ENCODE data around the gene APLF. TPM values are rescaled to one million over a fixed set of nuclear protein-coding genes. Genes with fewer than 3 reads are reported as not detected.
A peak's percentile ranks its signal among the peaks of the same experiment; 100 is the strongest.

APLF gene
- total RNA-seq, 1 donor, result 10.5 TPM

DNA sequence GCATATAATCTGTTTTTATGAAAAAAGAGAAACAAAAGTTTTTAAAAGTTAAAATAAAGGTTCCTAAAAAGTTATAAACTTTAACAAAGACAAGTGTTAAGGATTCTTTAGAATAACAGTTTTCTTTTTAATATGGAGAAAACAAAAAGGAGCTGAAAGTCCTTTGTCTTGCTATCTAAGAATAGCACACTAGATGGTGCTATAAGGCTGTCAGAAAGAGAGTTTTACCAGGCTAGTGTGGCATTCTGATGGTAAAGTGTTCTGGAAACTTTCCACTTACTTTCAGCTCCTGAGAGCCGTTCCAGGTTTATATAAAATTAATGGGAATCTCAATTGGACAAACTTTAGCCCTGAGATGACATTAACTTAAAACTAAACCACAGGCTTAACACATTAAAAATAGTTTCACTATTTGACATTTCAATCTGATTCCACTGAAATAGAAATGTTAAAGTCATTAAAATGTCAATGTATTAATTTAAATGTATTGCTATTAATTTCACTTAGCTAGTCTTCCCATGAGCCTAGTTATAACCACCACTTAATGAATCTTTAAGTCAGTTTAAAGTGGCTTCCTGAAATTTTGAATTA lies 4.0 kb upstream of the APLF start:
- peak; percentile 37 for DNase-seq (ENCODE audit: insufficient read length, low spot score, missing footprints)
- TF ChIP-seq, protein P1, sequence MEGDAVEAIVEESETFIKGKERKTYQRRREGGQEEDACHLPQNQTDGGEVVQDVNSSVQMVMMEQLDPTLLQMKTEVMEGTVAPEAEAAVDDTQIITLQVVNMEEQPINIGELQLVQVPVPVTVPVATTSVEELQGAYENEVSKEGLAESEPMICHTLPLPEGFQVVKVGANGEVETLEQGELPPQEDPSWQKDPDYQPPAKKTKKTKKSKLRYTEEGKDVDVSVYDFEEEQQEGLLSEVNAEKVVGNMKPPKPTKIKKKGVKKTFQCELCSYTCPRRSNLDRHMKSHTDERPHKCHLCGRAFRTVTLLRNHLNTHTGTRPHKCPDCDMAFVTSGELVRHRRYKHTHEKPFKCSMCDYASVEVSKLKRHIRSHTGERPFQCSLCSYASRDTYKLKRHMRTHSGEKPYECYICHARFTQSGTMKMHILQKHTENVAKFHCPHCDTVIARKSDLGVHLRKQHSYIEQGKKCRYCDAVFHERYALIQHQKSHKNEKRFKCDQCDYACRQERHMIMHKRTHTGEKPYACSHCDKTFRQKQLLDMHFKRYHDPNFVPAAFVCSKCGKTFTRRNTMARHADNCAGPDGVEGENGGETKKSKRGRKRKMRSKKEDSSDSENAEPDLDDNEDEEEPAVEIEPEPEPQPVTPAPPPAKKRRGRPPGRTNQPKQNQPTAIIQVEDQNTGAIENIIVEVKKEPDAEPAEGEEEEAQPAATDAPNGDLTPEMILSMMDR (IDR thresholded peaks at IDR 0.05; ENCODE audit: extremely low read depth, low read depth, low read length), result peak; percentile 77
- H3K36me3 ChIP-seq (ENCODE audit: insufficient read depth, low read length), result no peaks in the 10 kb centered on the region

DNA sequence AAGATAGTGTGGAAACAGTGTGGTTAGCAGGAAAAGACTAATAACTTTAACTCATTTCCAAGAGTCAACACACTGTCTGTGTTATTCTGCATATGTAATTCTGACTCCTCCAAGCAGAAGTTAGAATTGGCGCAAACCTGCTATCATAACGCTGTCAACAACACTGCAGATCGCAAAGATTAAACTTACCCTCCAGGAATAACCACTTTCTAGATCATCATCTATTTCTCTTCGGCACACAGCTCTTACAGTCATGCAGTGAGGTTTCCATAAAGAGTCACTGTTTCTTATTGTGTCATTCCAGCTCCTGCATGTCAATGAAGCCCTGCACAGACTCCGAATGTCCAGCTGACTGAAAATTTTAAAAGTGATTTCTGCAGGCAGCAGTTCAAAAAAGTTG lies 2.7 kb upstream of the APLF start:
- Histone ChIP-seq H3K4me2 (ENCODE audit: insufficient read depth, low read length) (no peak overlapping the region), H3K27me3 (ENCODE audit: insufficient read depth, low read length) (no peaks in the 10 kb centered on the region), H3K4me3 (ENCODE audit: insufficient read depth, low read length) (no peak overlapping the region), H3K36me3 (ENCODE audit: insufficient read depth, low read length) (no peaks in the 10 kb centered on the region), H4K20me1 (ENCODE audit: insufficient read depth, low read length) (no peaks in the 10 kb centered on the region), H3K9me3 (ENCODE audit: low read depth, low read length) (no peaks in the 10 kb centered on the region), H3K4me1 (ENCODE audit: insufficient read depth, low read length) (peaks cover 21% of the 10 kb centered on the region), H2AFZ (ENCODE audit: low read length) (no peak overlapping the region), H3K27ac (ENCODE audit: low read depth, low read length) (no peak overlapping the region), H3K79me2 (ENCODE audit: insufficient read depth, low read length) (peaks cover 11% of the 10 kb centered on the region)
- TF ChIP-seq, protein P1 (IDR thresholded peaks at IDR 0.05; ENCODE audit: extremely low read depth, low read depth, low read length), result no peak
- no peak for DNase-seq (ENCODE audit: insufficient read length, low spot score, missing footprints)

More for the DNA sequence above, 4.0 kb upstream of the APLF start:
- Histone ChIP-seq H3K27me3 (ENCODE audit: insufficient read depth, low read length) (no peaks in the 10 kb centered on the region), H3K4me3 (ENCODE audit: insufficient read depth, low read length) (no peak overlapping the region), H4K20me1 (ENCODE audit: insufficient read depth, low read length) (no peaks in the 10 kb centered on the region), H3K79me2 (ENCODE audit: insufficient read depth, low read length) (peaks cover 1% of the 10 kb centered on the region), H3K4me1 (ENCODE audit: insufficient read depth, low read length) (peaks cover 26% of the 10 kb centered on the region), H3K4me2 (ENCODE audit: insufficient read depth, low read length) (no peak overlapping the region), H3K9me3 (ENCODE audit: low read depth, low read length) (no peaks in the 10 kb centered on the region), H3K27ac (ENCODE audit: low read depth, low read length) (no peak overlapping the region), H2AFZ (ENCODE audit: low read length) (no peak overlapping the region)

DNA sequence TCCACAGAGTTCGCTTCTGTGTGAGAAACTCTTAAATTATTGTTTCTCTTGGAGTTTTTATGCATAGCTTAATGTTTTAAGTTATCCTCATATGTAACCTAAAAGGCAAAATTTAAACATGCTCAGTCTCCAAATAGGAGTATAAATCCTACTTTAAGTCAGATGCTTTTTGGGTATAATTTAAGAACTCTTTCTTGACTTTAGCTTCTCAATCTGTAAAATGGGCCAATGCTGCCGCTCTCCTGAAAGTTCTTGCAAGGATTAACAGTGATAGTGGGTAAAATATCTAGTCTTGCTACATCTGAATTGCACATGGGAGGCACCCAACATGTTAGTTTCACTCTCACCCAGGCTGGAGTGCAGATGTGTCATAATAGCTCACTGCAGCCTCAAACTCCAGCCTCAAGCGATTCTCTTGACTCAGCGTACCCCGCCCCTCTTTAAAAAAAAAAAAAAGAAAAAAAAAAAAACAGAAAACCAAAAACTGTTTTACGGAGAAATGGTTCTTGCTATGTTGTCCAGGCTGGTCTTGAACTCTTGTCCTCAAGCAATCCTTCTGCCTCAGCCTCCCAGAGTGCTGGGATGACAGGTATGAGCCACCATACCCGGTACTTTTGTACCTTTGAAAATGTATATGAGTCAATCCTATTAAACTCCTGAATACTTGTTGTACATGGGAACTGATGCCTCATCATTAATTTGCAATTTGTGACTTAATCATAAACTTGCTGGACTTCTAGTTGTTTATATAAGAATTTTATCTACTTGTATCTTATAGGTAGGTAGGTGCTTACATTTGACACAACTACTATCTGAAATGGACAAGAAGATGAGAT lies 2.1 kb upstream of the APLF start:
- Histone ChIP-seq H4K20me1 (ENCODE audit: insufficient read depth, low read length) (no peaks in the 10 kb centered on the region), H3K4me3 (ENCODE audit: insufficient read depth, low read length) (no peak overlapping the region), H3K27ac (ENCODE audit: low read depth, low read length) (no peak overlapping the region), H3K27me3 (ENCODE audit: insufficient read depth, low read length) (no peaks in the 10 kb centered on the region), H3K36me3 (ENCODE audit: insufficient read depth, low read length) (no peaks in the 10 kb centered on the region), H3K79me2 (ENCODE audit: insufficient read depth, low read length) (peaks cover 11% of the 10 kb centered on the region), H2AFZ (ENCODE audit: low read length) (no peak overlapping the region), H3K9me3 (ENCODE audit: low read depth, low read length) (no peaks in the 10 kb centered on the region), H3K4me1 (ENCODE audit: insufficient read depth, low read length) (peaks cover 26% of the 10 kb centered on the region), H3K4me2 (ENCODE audit: insufficient read depth, low read length) (no peak overlapping the region)
- DNase-seq (ENCODE audit: insufficient read length, low spot score, missing footprints), result peak; percentile 58
- TF ChIP-seq, protein P1 (IDR thresholded peaks at IDR 0.05; ENCODE audit: extremely low read depth, low read depth, low read length), result no peak

GRCh38 chr2:68466361-68466777 lies 1.0 kb upstream of the APLF start:
- peak; percentile 61 for DNase-seq (ENCODE audit: insufficient read length, low spot score, missing footprints)
- no peaks in the 10 kb centered on the region for H3K27me3 ChIP-seq (ENCODE audit: insufficient read depth, low read length)

More at GRCh38 chr2:68466361-68466777, 1.0 kb upstream of the APLF start:
- peak overlapping the region; percentile 96 for H3K4me2 ChIP-seq (ENCODE audit: insufficient read depth, low read length)
- no peaks in the 10 kb centered on the region for H3K9me3 ChIP-seq (ENCODE audit: low read depth, low read length)
- peaks cover 11% of the 10 kb centered on the region for H3K79me2 ChIP-seq (ENCODE audit: insufficient read depth, low read length)
- peak overlapping the region; percentile 96 for H3K4me3 ChIP-seq (ENCODE audit: insufficient read depth, low read length)
- no peaks in the 10 kb centered on the region for H4K20me1 ChIP-seq (ENCODE audit: insufficient read depth, low read length)
- H3K36me3 ChIP-seq (ENCODE audit: insufficient read depth, low read length), result no peaks in the 10 kb centered on the region
- peaks cover 27% of the 10 kb centered on the region for H3K4me1 ChIP-seq (ENCODE audit: insufficient read depth, low read length)
- peak overlapping the region; percentile 99 for H2AFZ ChIP-seq (ENCODE audit: low read length)
- TF ChIP-seq, protein P1 (IDR thresholded peaks at IDR 0.05; ENCODE audit: extremely low read depth, low read depth, low read length), result no peak
- peak overlapping the region; percentile 83 for H3K27ac ChIP-seq (ENCODE audit: low read depth, low read length)
